Measurements from ENCODE around the gene PIP5K1A.

The PIP5K1A gene

DNA sequence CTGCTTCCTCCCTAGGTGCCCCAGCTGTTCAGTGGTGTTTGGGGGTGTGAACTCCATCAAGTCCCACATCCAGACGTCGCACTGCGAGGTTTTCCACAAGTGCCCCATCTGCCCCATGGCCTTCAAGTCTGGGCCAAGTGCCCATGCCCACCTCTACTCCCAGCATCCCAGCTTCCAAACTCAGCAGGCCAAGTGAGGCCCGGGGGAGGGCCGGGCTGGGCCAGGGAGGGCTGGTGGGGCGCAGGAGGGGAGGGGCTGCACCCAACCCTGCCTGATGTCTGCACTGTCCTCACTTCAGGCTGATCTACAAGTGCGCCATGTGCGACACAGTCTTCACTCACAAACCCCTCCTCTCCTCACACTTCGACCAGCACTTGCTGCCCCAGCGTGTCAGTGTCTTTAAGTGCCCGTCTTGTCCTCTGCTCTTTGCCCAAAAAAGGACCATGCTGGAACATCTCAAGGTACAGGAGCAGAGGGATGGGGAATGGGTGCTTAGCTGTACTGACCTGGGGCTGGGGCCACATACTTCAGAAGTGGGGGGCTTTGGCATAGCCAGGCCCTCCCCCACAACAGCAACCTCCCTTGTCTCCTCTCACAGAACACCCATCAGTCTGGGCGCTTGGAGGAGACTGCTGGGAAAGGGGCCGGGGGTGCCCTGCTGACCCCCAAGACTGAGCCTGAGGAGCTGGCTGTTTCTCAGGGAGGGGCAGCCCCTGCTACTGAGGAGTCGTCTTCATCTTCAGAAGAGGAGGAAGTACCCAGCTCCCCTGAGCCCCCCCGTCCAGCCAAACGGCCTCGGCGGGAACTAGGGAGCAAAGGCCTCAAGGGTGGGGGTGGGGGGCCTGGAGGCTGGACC, 91.0 kb downstream of the PIP5K1A start:
- peaks cover 95% of the 10 kb centered on the region for H3K36me3 ChIP-seq

GRCh38 chr1:151289991-151290708, 91.8 kb downstream of the PIP5K1A start:
- Histone ChIP-seq H3K36me3 (peaks cover 97% of the 10 kb centered on the region), H3K27ac (peak overlapping the region; percentile 19; the same call in 1 of the 2 replicates), H3K27me3 (ENCODE audit: insufficient read depth, low read depth, severe bottlenecking) (no peaks in the 10 kb centered on the region), H3K4me3 (ENCODE audit: low read depth, low read length) (no peak overlapping the region), H3K9me3 (ENCODE audit: severe bottlenecking) (no peaks in the 10 kb centered on the region)
- peak; percentile 36 for DNase-seq
- TF ChIP-seq CTCF (IDR thresholded peaks at IDR 0.05; ENCODE audit: low read depth, low read length), result no peak

More for the DNA sequence above, 91.0 kb downstream of the PIP5K1A start:
- no peaks in the 10 kb centered on the region for H3K9me3 ChIP-seq (ENCODE audit: severe bottlenecking)
- H3K27ac ChIP-seq, result peak overlapping the region; percentile 9; the same call in 1 of the 2 replicates
- no peak for TF ChIP-seq CTCF (IDR thresholded peaks at IDR 0.05; ENCODE audit: low read depth, low read length)
- no peaks in the 10 kb centered on the region for H3K27me3 ChIP-seq (ENCODE audit: insufficient read depth, low read depth, severe bottlenecking)
- H3K4me3 ChIP-seq (ENCODE audit: low read depth, low read length), result no peak overlapping the region
- DNase-seq, result no peak

GRCh38 chr1:151290709-151291303, 92.5 kb downstream of the PIP5K1A start:
- H3K27ac ChIP-seq, result peak overlapping the region; percentile 19; the same call in 1 of the 2 replicates

DNA sequence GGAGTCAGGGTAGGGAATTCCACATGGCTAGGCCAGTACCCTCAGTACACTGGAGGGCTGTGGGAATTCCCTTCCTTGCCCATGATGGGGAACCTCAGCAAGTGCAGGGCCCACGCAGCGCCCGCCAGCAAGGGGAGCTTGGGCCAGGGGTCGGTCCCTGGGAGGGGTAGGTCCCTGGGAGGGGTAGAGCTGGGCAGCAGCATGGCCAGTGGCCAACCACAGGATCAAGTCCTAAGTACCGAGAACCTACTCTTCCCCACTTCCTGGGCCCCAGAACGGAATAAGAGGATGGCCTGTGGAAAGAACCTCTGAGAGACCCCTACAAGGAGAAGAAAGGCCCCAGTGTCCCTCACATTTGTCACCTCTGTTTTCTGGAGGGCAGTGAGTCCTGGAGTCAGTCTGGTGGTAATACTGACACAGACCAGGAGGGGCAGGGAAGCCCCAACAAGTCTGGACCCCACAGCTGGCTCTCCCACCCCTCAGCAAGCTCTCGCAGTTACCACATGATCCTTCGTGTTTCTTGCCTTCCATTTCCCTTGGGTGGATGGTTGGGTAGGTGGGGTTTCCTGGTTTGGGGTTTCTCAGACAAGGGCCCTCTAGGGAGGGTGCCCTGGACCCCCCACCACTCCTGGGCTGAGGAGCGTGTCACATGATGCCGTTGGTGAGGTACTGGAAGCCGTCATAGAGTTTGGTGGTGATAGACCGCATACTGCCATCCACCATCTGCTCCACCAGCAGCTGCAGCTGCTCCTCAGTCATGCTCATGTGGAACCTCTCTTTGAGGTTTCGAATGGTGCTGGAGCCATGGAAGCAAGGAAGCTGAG, 94.1 kb downstream of the PIP5K1A start:
- TF ChIP-seq CTCF (IDR thresholded peaks at IDR 0.05; ENCODE audit: low read depth, low read length), result peak; percentile 57
- peak; percentile 47 for DNase-seq
- H3K9me3 ChIP-seq (ENCODE audit: severe bottlenecking), result no peaks in the 10 kb centered on the region
- peaks cover 96% of the 10 kb centered on the region for H3K36me3 ChIP-seq
- H3K27ac ChIP-seq, result peak overlapping the region; percentile 3
- H3K27me3 ChIP-seq (ENCODE audit: insufficient read depth, low read depth, severe bottlenecking), result no peaks in the 10 kb centered on the region
- H3K4me3 ChIP-seq (ENCODE audit: low read depth, low read length), result no peak overlapping the region

More at GRCh38 chr1:151290709-151291303, 92.5 kb downstream of the PIP5K1A start:
- H3K27me3 ChIP-seq (ENCODE audit: insufficient read depth, low read depth, severe bottlenecking), result no peaks in the 10 kb centered on the region
- peaks cover 97% of the 10 kb centered on the region for H3K36me3 ChIP-seq
- no peak overlapping the region for H3K4me3 ChIP-seq (ENCODE audit: low read depth, low read length)
- no peak for TF ChIP-seq CTCF (IDR thresholded peaks at IDR 0.05; ENCODE audit: low read depth, low read length)
- DNase-seq, result no peak
- no peaks in the 10 kb centered on the region for H3K9me3 ChIP-seq (ENCODE audit: severe bottlenecking)

GRCh38 chr1:151293093-151293492, 94.7 kb downstream of the PIP5K1A start:
- Histone ChIP-seq H3K4me3 (ENCODE audit: low read depth, low read length) (no peak overlapping the region), H3K9me3 (ENCODE audit: severe bottlenecking) (no peaks in the 10 kb centered on the region), H3K27me3 (ENCODE audit: insufficient read depth, low read depth, severe bottlenecking) (no peaks in the 10 kb centered on the region), H3K27ac (peak overlapping the region; percentile 3), H3K36me3 (peaks cover 96% of the 10 kb centered on the region)
- TF ChIP-seq CTCF (IDR thresholded peaks at IDR 0.05; ENCODE audit: low read depth, low read length), result no peak
- DNase-seq, result no peak

All from WERI-Rb-1 (cell line).